Liver (tissue), 9 donors: Measurements from ENCODE around the gene ADSS2. TPM values are rescaled to one million over a fixed set of nuclear protein-coding genes. Genes with fewer than 3 reads are reported as not detected.

Source experiments
- DNase-seq: peaks from one replicate; pipeline ENCODE4 v3.0.0-alpha.2; 2017; ENCODE audit warnings: low spot score
- H3K27ac ChIP-seq, 2 donors: one replicate each; pipeline ENCODE4 v1.7.0; 2013; ENCODE audit warnings: inconsistent platforms in 2 of 2, low read length in 2 of 2, control low read depth in 1 of 2, low read depth in 1 of 2, mild to moderate bottlenecking in 1 of 2
- H3K27me3 ChIP-seq, 4 donors: one replicate each; pipeline versions ENCODE4 v1.6.1 to v1.7.0; 2013; ENCODE audit warnings: low read length in 3 of 4, inconsistent platforms in 1 of 4, mild to moderate bottlenecking in 1 of 4, moderate library complexity in 1 of 4; ENCODE audit not compliant: control insufficient read depth in 4 of 4, insufficient read depth in 4 of 4
- H3K36me3 ChIP-seq, 4 donors: one replicate each; pipeline versions ENCODE4 v1.6.1 to v1.7.0; 2013; ENCODE audit warnings: low read length in 3 of 4, mild to moderate bottlenecking in 3 of 4, low read depth in 1 of 4, moderate library complexity in 1 of 4; ENCODE audit not compliant: control insufficient read depth in 4 of 4, insufficient read depth in 3 of 4
- H3K4me1 ChIP-seq, 4 donors: one replicate each; pipeline versions ENCODE4 v1.6.1 to v1.7.0; 2013; ENCODE audit warnings: low read length in 3 of 4, mild to moderate bottlenecking in 3 of 4, moderate library complexity in 1 of 4; ENCODE audit not compliant: control insufficient read depth in 4 of 4, insufficient read depth in 4 of 4
- H3K4me3 ChIP-seq, 3 donors: one replicate each; pipeline versions ENCODE4 v1.6.1 to v1.7.0; 2013; ENCODE audit warnings: low read length in 3 of 3, control low read depth in 1 of 3, low read depth in 1 of 3, mild to moderate bottlenecking in 1 of 3
- H3K9ac ChIP-seq, 2 donors: one replicate each; pipeline ENCODE4 v1.7.0; 2013; ENCODE audit warnings: low read length in 2 of 2, mild to moderate bottlenecking in 2 of 2, moderate library complexity in 2 of 2, control low read depth in 1 of 2, low read depth in 1 of 2
- H3K9me3 ChIP-seq, 4 donors: one replicate each; pipeline versions ENCODE4 v1.6.1 to v1.7.0; 2013; ENCODE audit warnings: low read length in 3 of 4; ENCODE audit not compliant: control insufficient read depth in 4 of 4
- ATF3 ChIP-seq: IDR thresholded peaks from 2 replicates; pipeline ENCODE4 v1.6.1; 2016; ENCODE audit warnings: antibody characterized with exemption
- CTCF ChIP-seq: fragments of 150-350 bp; IDR thresholded peaks from 2 replicates; pipeline ENCODE4 v1.5.1; 2017; ENCODE audit warnings: improper control_type of control experiment, low read depth, low read length; ENCODE audit not compliant: missing input control
- FOXA1 ChIP-seq: IDR thresholded peaks from 2 replicates; pipeline ENCODE4 v1.6.1; 2016; ENCODE audit warnings: antibody characterized with exemption
- GABPA ChIP-seq, 2 donors: IDR thresholded peaks in 1 of 2; conservative IDR thresholded peaks in 1 of 2; 2 replicates each; pipeline ENCODE4 v1.6.1; 2016; ENCODE audit warnings: antibody characterized with exemption in 2 of 2, mild to moderate bottlenecking in 1 of 2, moderate library complexity in 1 of 2
- MAX ChIP-seq: IDR thresholded peaks from 2 replicates; pipeline ENCODE4 v1.6.1; 2016; ENCODE audit warnings: antibody characterized with exemption
- NR2F2 ChIP-seq: IDR thresholded peaks from 2 replicates; pipeline ENCODE4 v1.6.1; 2016; ENCODE audit warnings: antibody characterized with exemption
- REST ChIP-seq: IDR thresholded peaks from 2 replicates; pipeline ENCODE4 v1.6.1; 2016; ENCODE audit warnings: antibody characterized with exemption, mild to moderate bottlenecking
- SP1 ChIP-seq: IDR thresholded peaks from 2 replicates; pipeline ENCODE4 v1.6.1; 2018; ENCODE audit warnings: antibody characterized with exemption, mild to moderate bottlenecking
- YY1 ChIP-seq: IDR thresholded peaks from 2 replicates; pipeline ENCODE4 v1.6.1; 2016; ENCODE audit warnings: antibody characterized with exemption, mild to moderate bottlenecking
- ZBTB33 ChIP-seq: IDR thresholded peaks from 2 replicates; pipeline ENCODE4 v1.6.1; 2016; ENCODE audit warnings: antibody characterized with exemption
- WGBS: extraction: QIAGEN DNeasy Blood & Tissue Kit; methylation state at CpG from one replicate; pipeline ENCODE4 v1.1.7; 2013; 5-methylcytosine and 5-hydroxymethylcytosine counted together
- polyA plus RNA-seq, 2 donors: library from polyadenylated mRNA; stranded (reverse) in 1 of 2; unstranded in 1 of 2; fragments of 200-250 nt in 1 of 2; fragments of >200 nt in 1 of 2; fragmentation: Nextera tagmentation in 1 of 2; extraction: Ambion mirVana in 1 of 2; gene quantifications; one replicate each; pipeline versions ENCODE4 v1.2.1 to v1.2.3, GENCODE V29; 2013 to 2015
- total RNA-seq, 2 donors: library from RNA; depleted of rRNA; stranded (reverse); fragments of >200 nt; gene quantifications; one replicate each; pipeline ENCODE4 v1.2.3, GENCODE V29; 2014
- donor health status: healthy.
- donor health status: healthy.
- donor health status: healthy.
- donor health status: healthy.
- donor health status: healthy.

Gene ADSS2
- total and polyA plus RNA-seq, 4 donors = 7.3 to 17.3 (median 12.6) TPM

- H3K4me1 ChIP-seq = no peaks in the 10 kb centered on the region
- H3K27me3 ChIP-seq = no peaks in the 10 kb centered on the region
- 36% methylated on average over 5 of the region's 5 CpGs for WGBS
- H3K9me3 ChIP-seq = no peaks in the 10 kb centered on the region
- H3K4me3 ChIP-seq = no peak overlapping the region
- TF ChIP-seq ZBTB33 = no peak
- TF ChIP-seq YY1 = no peak
- TF ChIP-seq CTCF = no peak
- TF ChIP-seq NR2F2 = no peak
- TF ChIP-seq ATF3 = no peak
- no peak for TF ChIP-seq FOXA1
- TF ChIP-seq SP1 = no peak
- TF ChIP-seq MAX = no peak
- TF ChIP-seq GABPA (IDR thresholded peaks at IDR 0.05 in 1 of 2, conservative IDR thresholded peaks at IDR 0.05 in 1 of 2) = no peak
- no peak for TF ChIP-seq REST
- no peak overlapping the region for H3K9ac ChIP-seq
- H3K36me3 ChIP-seq = no peaks in the 10 kb centered on the region
- DNase-seq = no peak
- no peak overlapping the region for H3K27ac ChIP-seq
These were observed 89.8 kb downstream of the ADSS2 start for GRCh38 chr1:244361764-244362473.

Other genes with a start within 250 kb of the ADSS2 start
- gene CATSPERE, start 9.4 kb upstream of the ADSS2 start, total RNA-seq = under 1 TPM; 0.75 to 0.79 TPM
- under 1 TPM; 0.15 to 0.31 TPM for gene CATSPERE, start 9.4 kb upstream of the ADSS2 start, polyA plus RNA-seq
- 10 to 100 TPM; 14.4 to 14.6 TPM for gene DESI2, start 201.2 kb upstream of the ADSS2 start, total RNA-seq
- gene DESI2, start 201.2 kb upstream of the ADSS2 start, polyA plus RNA-seq = 1 to 10 TPM; 5.7 to 8.9 TPM